Measurements from ENCODE around the gene PIK3R3. TPM values are rescaled to one million over a fixed set of nuclear protein-coding genes. Genes with fewer than 3 reads are reported as not detected.

The PIK3R3 gene
- total and polyA plus RNA-seq, 4 donors = 1.5 to 49.8 (median 17.1) TPM

GRCh38 chr1:45994423-45994822 is 138.0 kb downstream of the PIK3R3 start:
- Histone ChIP-seq H3K27me3 (ENCODE audit: control insufficient read depth in 1 of 2, insufficient read depth in 2 of 2, low read length in 1 of 2) (no peaks in the 10 kb centered on the region), H3K4me1 (ENCODE audit: control insufficient read depth in 1 of 2, insufficient read depth in 2 of 2, low read length in 2 of 2) (no peaks in the 10 kb centered on the region), H3K9me3 (ENCODE audit: control insufficient read depth, low read length) (no peaks in the 10 kb centered on the region), H3K27ac (ENCODE audit: low read depth in 1 of 2, low read length in 2 of 2) (no peak overlapping the region), H3K36me3 (ENCODE audit: control insufficient read depth in 1 of 2, insufficient read depth in 2 of 2, low read length in 1 of 2) (no peaks in the 10 kb centered on the region), H3K4me3 (ENCODE audit: low read length in 2 of 2) (no peak overlapping the region)
- WGBS, 2 donors = 65 to 76% methylated on average over 6 of the region's 6 CpGs
- ATAC-seq (ENCODE audit: low FRiP score) (no peak), DNase-seq (no peak)
- intact Hi-C loops (cut with DNase I) = no loop called here

Other genes with a start within 250 kb of the PIK3R3 start
- 1 to 10 TPM; 2.3 to 3.2 TPM for gene TSPAN1, start 42.5 kb upstream of the PIK3R3 start, total RNA-seq
- gene TSPAN1, start 42.5 kb upstream of the PIK3R3 start, polyA plus RNA-seq = 10 to 100 TPM in 1 of 2 donors, 1 to 10 TPM in 1; 3.9 to 26.5 TPM
- gene P3R3URF, start 43.9 kb upstream of the PIK3R3 start, total RNA-seq = not detected
- gene P3R3URF, start 43.9 kb upstream of the PIK3R3 start, polyA plus RNA-seq = not detected
- 10 to 100 TPM; 52.8 to 56.0 TPM for gene POMGNT1, start 65.8 kb upstream of the PIK3R3 start, total RNA-seq
- 100 to 1,000 TPM in 1 of 2 donors, 10 to 100 TPM in 1; 17.8 to 103 TPM for gene POMGNT1, start 65.8 kb upstream of the PIK3R3 start, polyA plus RNA-seq
- gene LURAP1, start 70.7 kb upstream of the PIK3R3 start, total RNA-seq = 10 to 100 TPM; 12.5 to 16.5 TPM
- 1 to 10 TPM; 3.1 to 9.8 TPM for gene LURAP1, start 70.7 kb upstream of the PIK3R3 start, polyA plus RNA-seq
- 1 to 10 TPM; 1.6 to 2.3 TPM for gene RAD54L, start 115.1 kb upstream of the PIK3R3 start, total RNA-seq
- 1 to 10 TPM in 1 of 2 donors, not detected in 1; 4.2 TPM for gene RAD54L, start 115.1 kb upstream of the PIK3R3 start, polyA plus RNA-seq
- 10 to 100 TPM; 48.5 to 49.1 TPM for gene LRRC41, start 171.0 kb upstream of the PIK3R3 start, total RNA-seq
- gene LRRC41, start 171.0 kb upstream of the PIK3R3 start, polyA plus RNA-seq = 10 to 100 TPM; 13.4 to 39.8 TPM
- gene UQCRH, start 171.1 kb upstream of the PIK3R3 start, total RNA-seq = 100 to 1,000 TPM; 100 to 134 TPM
- gene UQCRH, start 171.1 kb upstream of the PIK3R3 start, polyA plus RNA-seq = 100 to 1,000 TPM; 262 to 739 TPM
- gene NSUN4, start 208.2 kb upstream of the PIK3R3 start, total RNA-seq = 10 to 100 TPM; 21.2 to 26.3 TPM
- gene NSUN4, start 208.2 kb upstream of the PIK3R3 start, polyA plus RNA-seq = 1 to 10 TPM; 8.6 to 9.7 TPM

Measured in aorta (tissue), 5 donors.